Esophagus squamous epithelium (tissue), 4 donors: ENCODE measurements around the gene PDPR.
"Not testable (repeated sequence)": the region's sequence is repeated elsewhere in the genome, so short reads cannot be mapped to it uniquely, and the experiment has no call there.

Experiments
- CTCF ChIP-seq, 6 experiments: fragments of 450-650 bp in 4 of 6; fragments of 200-600 bp in 2 of 6; sonication (generic) in 2 of 6; IDR thresholded peaks; one replicate each; pipeline ENCODE4 v1.5.1; 2016 to 2019; ENCODE audit warnings: antibody characterized with exemption in 6 of 6, mild to moderate bottlenecking in 4 of 6, moderate library complexity in 4 of 6
- POLR2A ChIP-seq, 4 donors: fragments of 450-650 bp; IDR thresholded peaks; one replicate each; pipeline ENCODE4 v1.6.1; 2017; ENCODE audit warnings: antibody characterized with exemption in 4 of 4, mild to moderate bottlenecking in 4 of 4, moderate library complexity in 3 of 4

GRCh38 chr16:70109583-70110279 lies 4.4 kb upstream of the PDPR start:
- not testable (repeated sequence) for TF ChIP-seq CTCF, POLR2A (IDR thresholded peaks at IDR 0.05)
